HG03457 (cell line): ENCODE results near the gene PALS1.
A peak's percentile ranks its signal among the peaks of the same experiment; 100 is the strongest.

Experiments used
- ATAC-seq: cut with Tn5 transposase; IDR thresholded peaks from one replicate; pipeline ENCODE4 v1.9.1; 2021; ENCODE audit warnings: moderate number of reproducible peaks; ENCODE audit not compliant: unreplicated experiment

PALS1 gene

DNA sequence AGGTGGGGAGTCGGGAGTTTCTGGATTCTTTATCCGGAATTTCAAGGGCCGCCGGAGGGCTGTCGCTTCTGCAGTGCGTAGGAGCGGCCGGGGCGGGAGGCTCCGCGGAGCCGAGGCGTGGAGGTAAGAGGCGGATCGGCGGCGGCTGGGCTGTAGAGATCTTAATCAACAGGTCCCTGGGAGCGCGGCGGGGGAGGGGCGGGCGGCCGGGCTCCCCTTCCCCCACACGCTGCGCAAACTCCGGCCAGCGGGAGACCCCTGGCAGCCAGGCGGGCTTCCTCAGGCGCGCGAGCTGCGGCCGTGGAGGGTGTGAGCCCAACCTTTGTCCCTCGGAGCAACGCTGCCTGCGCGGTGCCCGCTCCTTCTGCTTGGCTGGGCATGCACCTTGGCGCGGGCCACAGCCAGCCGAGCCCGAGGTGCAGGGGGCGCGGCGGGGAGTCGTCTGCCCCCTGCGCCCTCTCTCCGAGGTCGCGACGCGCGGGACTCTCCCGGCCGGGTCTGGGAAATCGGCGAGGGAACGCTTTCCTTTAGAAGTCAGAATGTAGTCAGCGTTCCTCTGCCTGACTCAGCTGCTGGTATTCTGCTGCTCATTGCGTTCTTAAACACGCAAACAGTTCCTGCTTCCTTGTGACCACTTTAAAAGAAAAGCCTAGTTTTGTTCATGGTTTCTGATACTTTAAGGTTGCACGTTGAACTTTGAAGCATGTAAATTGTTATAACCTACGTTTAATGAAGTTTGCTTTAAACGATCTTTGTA, at the start of gene PALS1:
Gene PALS1, plus strand, starts transcription at position 25 of the 757 bp plus-strand sequence. CDS start 37,736 bp downstream, outside the sequence.
- ATAC-seq: peak; percentile 35

DNA sequence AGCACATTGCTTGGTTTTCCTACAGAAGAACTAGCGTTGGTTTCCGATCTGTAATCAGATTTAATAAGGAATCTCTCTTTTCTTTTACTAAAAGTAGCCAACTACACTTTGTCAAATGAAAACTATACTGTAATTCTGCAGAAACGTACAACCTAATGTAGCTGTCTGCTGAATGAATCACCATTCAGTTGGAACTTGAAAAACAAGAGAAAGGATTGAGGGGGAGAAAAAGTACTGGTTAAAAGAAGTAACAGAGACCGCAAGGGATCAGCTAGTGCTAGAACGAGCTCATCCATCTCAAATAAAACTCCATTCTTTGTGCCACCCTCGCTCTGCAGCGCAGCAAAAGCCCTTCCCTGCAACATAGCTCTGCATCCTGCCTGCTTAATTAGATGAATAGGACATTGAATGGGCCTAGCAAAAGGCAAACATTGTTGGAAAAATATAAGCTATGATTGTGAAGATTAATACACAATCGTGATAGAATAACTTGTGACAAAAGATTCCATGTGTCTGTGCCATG, 49.4 kb upstream of the PALS1 start:
- ATAC-seq: no peak

DNA sequence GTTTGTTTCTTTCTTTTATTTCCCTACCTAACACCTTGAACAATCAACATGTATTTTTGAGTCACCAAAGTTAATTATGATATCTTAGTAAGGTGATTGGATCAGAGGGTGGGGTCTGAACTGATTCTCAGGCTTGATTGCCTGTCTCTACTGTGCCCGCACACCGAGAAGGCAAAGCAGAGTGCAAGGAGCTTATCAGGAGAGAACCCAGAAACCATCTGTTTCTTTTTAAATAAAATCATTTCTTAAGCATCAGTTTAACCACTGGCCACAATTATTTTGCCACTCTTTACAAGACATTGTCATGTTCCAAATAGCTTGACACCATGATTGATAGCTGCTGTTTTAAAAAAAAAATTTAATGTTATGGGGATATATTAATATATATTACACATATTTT, 48.9 kb upstream of the PALS1 start:
- no peak for ATAC-seq

DNA sequence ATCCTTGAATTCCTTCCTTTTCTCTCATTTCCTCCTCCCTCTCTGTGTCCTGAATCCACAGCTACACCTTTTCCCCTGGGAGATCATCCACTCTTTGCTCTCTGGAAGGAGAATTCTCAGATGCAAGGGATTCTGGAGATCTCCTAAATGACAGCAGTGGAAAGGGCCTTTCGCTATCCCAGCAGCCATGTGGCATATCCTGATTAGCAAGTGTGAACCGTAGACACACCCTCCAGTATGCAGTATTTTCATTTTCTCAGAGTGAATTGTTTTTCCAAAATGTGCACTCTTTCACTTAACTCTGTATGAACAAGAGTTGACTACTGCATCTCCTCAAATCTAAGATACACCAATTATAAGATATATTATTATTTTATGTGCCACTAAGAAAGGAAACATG, 46.0 kb upstream of the PALS1 start:
- ATAC-seq: no peak

DNA sequence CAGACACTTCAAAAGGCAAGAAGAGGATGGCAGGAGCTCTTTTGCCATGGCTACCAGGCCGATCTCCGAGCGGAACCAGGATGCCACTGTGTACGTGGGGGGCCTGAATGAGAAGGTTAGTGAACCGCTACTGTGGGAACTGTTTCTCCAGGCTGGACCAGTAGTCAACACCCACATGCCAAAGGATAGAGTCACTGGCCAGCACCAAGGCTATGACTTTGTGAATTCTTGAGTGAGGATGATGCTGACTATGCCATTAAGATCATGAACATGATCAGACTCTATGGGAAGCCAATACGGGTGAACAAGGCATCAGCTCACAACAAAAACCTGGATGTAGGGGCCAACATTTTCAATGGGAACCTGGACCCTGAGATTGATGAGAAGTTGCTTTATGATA, 42.2 kb upstream of the PALS1 start:
- no peak for ATAC-seq

DNA sequence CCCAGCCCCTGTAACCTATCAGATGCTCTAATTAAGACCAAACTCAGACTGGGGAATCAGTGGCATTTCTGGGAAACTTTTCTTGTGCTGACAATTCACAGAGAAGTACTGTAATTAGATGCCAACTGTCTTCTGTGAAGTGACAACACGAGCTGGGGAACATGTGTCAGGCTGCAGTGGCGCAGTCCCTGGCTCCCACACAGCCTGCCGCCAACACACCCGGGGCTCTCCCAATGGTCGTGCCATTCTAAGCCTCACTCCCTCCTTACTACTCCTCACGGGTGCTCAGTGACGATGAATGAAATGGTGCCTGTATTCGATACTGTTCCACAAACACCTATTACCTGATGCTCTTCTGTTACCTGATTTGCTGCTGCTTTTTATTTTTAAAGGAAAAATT, 33.4 kb upstream of the PALS1 start:
- no peak for ATAC-seq

DNA sequence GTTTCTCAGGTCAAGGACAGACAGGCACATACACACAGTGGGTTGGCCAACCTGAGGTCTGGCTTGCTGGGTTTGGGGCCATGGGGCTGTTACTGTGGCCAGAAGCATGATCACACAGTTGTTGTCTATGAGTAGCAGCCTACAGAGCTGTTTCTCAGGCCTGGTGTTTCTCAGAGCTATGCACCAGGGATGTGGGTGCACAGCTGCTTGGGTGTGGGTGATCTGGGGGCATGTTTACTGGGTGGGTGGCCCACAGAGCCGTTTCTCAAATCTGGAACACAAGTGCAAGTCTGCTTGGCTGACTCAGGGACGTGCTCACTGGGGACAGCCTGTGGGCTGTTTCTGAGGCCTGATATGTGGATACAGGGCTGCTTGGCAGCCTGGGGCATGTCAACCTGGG, 23.1 kb upstream of the PALS1 start:
- ATAC-seq: no peak

DNA sequence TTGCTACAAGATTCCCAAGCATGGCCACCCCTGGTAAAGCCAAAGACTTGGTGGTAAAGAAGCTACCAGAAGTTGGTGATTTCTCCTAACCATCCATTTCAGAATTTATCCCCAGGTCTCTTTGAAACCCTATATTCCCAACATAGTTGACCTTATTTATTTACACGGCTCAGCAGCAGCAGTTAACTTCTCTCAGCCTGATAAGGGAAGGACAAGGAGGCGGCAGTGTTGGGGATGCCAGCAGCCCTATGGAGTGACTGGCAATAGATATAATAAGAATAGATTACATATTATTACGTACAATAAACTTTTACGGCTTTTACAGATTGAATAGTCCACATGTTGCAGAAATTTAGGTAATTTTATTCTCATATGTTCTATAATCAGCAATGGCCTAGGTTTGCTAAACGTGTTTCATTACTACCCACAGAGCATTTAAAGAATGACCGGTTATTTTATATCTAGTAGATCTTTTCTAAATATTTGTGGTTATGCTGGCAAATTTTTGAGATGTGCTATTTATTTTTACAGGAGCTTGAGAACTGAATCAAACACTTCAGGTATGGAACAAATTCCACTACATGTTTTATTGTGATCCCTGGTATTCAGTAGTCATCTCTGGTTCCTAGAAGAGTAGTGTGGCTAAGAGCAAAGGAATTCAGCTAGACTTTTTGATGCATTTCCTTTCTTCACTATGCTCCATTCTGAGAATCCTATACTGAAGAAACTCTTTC, 19.8 kb upstream of the PALS1 start:
- no peak for ATAC-seq

DNA sequence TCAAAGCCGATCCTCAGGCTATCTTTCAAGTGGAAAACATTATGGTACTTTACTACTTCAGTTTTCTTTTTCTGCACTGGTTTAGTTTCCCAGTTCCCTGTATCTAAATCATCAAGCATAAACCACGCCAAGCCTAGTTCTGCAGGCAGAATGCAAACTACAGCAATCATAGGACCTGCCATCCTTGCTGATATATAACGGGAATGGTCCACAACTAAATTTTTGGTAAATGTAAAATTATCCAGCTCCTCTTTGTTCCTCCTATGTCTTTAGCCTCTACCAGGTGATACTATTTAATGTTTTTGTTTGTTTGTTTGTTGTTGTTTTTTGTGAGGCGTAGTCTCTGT, 19.3 kb upstream of the PALS1 start:
- no peak for ATAC-seq

DNA sequence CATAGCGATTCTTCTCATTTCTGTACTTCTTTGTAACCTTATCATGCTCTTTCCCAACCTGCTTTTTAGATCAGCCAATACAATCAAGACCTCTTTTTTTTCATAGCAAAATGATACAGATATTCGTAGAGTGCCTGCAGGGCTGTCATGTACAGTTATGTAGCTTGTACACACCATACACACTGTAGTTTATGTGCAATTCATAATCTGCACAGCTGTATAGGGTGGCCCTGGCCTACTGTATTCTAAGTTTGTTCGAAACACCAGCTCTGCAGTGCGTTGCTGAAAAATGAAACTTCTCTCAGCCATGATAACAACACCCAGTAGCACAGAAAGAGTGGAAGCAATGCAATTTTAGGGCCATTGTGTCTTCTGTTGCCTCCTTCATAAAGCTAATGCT, 15.7 kb upstream of the PALS1 start:
- ATAC-seq: no peak

DNA sequence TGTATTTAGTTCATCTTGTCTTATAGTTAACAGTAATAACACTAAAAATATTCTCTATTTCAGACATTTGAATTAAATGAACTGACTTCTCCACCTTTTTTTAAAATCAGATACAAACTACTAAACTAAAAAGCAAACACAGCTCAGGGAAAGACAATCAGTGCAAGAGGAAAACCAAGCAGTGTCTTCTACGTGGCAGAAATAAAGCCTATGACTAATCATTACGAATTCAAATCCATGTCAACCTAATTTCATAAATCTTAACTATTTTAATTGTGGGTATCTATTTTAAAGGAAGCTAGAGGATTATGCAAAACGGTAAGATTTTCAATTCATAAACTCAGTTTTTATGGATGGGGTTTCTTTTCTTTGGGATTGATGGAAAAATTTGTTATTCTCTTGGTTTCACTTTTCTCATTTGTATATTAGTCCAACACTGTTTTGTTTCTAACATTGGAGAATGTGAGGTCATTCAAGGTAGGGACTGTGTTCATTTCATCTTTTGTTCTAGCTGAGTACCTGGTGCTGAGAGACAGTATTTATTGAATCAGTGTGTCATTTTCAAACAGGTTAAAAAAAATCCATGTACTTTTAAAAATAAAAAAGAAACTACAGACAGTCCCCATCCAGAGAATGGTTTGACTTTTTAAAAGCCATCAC, 12.8 kb upstream of the PALS1 start:
- no peak for ATAC-seq

DNA sequence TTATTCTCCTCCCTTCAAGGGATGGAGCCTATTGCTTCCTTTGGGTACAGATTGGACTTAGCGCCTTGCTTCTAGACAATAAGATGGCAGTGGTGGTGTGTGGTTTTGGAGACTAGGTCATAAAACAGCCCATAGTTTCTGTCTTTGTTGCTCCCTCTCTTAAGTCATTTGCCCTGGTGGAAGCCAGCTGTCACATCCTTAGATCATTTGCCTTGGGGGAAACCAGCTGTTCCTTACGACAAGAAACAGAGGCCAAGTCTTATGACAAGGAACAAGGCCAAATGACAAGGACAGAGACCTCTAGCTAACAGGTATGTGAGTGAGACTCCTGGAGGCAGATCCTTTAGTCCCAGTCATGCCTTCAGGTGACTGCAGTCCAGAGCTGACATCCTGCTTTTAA, 9.2 kb upstream of the PALS1 start:
- no peak for ATAC-seq

DNA sequence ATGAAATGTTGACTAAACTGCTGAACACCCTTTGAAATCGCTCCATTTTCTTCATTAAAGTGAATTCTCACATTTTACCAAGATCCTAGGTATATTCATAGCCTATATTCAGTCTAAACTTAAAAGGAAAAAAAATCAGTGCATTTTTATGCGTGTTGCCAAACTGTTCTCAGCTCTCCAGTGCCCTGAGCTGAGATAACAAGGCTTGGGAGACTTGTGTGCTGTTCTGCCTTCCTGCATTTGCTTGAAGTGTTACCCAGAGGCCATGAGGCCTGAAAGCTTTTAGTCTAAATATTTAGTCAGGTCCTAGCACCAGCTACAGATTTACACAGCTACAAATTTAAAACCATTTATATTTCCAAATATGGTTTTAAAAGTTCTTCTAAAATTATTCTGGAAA, 8.6 kb upstream of the PALS1 start:
- no peak for ATAC-seq

DNA sequence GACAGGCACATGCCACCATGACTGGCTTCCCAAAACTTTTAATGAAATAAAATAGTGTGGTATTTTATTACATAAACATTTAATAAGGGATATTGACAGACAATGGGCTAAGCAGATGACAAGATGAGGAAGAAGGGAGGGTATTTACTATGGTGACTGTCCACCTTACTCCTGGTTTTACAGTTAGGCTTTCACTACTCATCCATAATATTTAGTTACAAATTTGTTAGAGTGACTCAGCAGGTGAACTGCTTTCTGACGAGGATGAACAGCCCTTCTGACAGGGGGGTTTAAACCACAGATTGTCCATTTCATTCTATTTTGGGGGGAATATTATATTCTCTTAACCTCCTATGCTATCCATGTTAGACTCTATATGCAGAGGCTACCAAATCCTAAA, 3.6 kb upstream of the PALS1 start:
- no peak for ATAC-seq

DNA sequence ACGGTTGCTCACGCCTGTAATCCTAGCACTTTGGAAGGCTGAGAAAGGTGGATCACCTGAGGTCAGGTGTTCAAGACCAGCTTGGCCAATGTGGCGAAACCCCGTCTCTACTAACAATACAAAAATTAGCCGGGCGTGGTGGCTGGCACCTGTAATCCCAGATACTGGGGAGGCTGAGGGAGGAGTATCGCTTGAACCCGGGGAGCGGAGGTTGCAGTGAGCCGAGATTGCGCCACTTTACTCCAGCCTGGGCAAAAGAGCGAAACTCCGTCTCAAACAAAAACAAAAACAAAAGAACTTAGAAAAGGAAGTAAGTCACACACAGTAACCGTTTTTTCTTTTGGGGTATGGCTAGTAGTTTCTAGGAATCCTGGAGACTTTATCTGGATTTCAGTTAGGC, 1.7 kb upstream of the PALS1 start:
- ATAC-seq: no peak

DNA sequence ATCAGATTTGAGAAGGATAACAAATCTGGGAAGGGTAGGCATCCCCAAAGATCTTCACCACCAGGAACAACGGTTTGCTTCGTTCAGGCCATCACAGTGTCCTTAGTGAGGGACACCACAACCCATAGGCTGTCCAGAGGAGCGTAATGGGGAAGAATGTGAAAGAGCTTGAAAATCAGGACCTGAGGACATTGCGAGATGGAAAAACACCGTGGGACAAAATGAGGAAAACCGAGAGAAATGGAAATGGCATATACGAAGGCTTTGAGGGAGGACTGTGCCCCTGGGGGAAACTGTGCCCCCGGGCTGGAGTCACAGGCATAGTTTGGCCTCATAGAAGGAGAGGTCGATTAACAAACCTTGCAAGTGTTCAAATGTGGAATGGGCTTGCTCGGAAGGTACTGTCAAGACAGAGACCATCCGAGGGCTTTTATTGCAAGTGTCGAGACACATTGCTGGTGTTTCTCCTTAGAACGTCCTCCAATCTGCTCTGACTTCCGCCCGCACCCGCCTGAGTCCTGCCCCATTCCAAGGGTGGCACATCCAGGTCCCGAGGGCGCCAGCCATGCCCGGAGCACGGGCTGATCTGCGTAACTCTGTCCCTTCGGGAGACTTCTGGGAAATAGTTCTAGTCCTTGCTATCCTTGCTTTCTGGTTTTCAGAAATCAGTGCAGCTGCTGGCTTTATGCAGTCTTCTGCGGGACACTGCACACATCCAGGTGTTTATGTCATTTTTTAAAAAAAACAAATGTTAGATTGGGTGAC, 885 bp upstream of the PALS1 start:
- ATAC-seq: peak; percentile 22

DNA sequence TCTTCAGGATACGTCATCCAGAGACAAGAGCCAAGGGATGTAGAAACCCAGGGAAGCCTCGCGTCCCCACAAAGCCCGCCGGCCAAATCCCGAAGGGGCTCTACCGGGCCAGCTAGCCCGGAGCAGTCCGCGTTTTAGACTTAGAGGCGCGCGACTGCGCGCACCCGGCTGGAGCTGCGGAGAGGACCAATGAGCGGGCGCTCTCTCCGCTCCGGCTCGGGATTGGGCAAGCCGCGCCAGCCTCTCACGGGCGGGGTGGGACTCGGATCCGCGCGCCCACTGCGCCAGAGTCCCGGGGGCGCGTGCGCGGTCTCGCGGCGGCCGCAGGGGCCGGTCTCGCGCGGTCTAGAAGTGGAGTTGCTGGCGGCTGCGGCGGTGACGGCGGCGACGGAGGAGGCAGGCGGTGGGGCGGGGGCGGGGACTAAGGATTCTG, 241 bp upstream of the PALS1 start:
- ATAC-seq: peak; percentile 89

DNA sequence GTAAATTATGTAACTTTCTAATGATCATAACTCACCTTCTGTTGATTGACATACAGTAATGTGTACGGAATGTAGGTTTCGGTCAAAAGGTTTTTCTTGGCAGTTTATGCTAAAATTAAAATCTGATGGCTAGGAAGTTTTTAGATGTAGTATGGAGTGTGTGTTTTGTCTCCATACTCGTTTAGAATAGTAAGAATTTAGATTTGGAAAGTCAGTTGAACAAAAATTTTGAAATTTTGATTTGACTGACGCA, 859 bp downstream of the PALS1 start:
- no peak for ATAC-seq

DNA sequence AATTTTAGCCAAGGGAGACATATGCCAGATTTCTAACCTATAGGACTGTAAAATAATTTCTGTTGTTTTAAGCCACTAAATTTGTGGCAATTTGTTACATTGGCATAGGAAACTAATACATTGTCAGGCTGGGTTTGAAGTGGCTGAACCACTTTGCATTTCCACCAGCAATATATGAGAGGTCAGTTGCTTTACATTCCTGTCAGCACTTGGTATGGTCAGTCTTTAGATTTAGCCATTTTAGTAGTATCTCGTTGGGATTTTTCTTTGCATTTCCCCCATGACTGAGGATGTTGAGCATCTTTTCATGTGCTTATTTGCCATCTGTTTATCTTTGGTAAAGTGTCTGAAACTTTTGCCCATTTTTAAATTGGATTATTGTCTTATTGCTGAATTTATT, 3.9 kb downstream of the PALS1 start:
- ATAC-seq: no peak

DNA sequence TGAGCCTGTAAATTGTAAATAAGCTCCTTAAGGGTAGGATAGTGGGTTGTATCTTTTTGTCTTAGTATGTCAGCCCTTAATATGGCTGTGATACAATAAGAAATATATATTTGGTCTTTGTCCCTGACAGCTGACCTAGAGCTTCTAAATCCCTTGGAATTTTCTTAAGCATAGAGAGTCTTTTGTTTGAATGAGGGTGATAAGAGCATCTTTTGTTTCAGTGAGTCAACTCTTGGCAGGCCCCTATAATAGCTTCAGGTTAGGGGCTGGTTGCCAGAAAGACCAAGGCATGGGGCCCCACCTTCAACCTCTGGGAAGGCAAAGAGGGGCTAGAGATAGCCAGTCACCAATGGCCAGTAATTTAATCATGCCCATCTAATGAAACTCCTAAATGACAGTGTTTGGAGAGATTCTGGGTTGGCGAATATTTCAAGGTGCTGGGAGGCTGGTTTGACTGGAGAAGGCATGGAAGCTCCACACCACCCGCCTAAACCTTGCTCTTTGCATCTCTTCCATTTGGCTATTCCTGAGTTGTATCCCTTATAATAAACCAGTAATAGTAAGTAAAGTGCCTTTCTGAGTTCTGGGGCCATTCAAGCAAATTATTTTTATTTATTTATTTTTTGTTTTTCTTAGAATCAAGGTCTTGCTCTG, 10.5 kb downstream of the PALS1 start:
- ATAC-seq: no peak

DNA sequence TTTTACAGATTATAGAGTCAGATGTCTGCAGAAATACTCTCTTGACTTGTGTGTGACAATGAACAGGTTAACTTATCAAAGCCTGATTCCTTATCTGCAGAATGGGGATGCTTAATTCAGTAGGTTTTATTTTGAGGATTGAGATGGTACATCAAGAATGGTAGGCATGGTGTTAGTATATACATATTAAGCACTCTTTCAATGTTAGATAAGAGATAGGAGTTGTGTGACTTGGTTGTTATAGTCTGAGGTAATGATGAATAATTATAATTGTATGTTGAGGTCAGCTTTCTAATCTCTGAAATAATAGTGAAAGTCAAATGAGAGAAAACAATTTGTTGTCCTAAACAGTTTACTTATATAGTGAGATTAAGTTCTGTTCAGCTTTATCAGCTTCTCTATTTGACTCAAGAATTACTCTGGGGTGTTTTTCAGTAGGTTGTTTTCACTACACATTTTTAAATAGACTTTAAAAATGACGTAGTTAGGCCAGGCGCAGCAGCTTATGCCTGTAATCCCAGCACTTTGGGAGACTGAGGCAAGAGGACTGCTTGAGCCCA, 11.9 kb downstream of the PALS1 start:
- no peak for ATAC-seq
